Cardiac septum (tissue), 1 donor: ENCODE data around the gene FGF21. TPM values are rescaled to one million over a fixed set of nuclear protein-coding genes. Genes with fewer than 3 reads are reported as not detected.
"Not testable (repeated sequence)": the region's sequence is repeated elsewhere in the genome, so short reads cannot be mapped to it uniquely, and the experiment has no call there.

Experiments used
- DNase-seq: peaks from one replicate; pipeline ENCODE4 v3.0.0-alpha.2; 2020; ENCODE audit warnings: low spot score
- intact Hi-C: fragments of 100-400 bp; cut with DNase I; formaldehyde crosslinking; loops from one replicate; pipeline ENCODE4 v1.14.0; 2022
- total RNA-seq: library from RNA; stranded (reverse); fragmentation: NEBNext Ultra II Directional; extraction: Animal tissue kit (Norgen Biotek cat#: 25700); gene quantifications from one replicate; pipeline ENCODE4 v1.2.1, GENCODE V29; 2021
- donor health status: DM: no; HTN: no; CAD: no.

The FGF21 gene
- total RNA-seq, 1 donor from 2014 or later, result not detected

DNA sequence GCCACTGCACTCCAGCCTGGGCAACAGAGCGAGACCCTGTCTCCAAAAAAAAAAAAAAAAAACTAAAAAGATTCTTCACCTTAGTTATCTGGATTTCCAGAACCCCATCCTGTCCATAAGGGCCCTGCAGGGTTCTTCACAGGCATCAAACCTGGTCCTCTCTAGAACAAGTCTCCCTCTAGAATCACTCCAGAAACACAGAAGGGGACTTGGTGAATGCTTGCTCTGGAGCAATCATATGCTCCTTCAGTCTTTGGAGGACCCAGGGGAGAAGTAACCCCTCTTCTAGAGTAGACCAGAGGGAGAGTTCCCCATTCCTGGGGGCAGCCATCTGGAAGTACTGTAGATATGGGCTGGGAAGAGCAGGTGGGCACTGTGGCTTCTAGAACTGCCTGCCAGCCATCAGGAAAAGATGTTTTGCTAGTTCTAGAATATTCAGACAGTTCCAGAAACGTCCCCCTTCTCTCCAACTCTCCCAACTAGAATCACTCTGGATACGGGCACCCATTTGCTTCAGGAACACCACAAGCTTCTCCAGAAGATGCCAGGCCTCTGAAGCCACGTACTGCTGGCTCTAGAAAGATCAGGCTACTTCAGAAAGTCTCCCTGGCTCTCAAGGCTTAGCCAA is 5.6 kb upstream of the FGF21 start:
- intact Hi-C loops, result no loop called here
- no peak for DNase-seq

- intact Hi-C loops, result no loop called here
- DNase-seq, result no peak
Observed at GRCh38 chr19:48750351-48750750, 5.0 kb upstream of the FGF21 start.

DNA sequence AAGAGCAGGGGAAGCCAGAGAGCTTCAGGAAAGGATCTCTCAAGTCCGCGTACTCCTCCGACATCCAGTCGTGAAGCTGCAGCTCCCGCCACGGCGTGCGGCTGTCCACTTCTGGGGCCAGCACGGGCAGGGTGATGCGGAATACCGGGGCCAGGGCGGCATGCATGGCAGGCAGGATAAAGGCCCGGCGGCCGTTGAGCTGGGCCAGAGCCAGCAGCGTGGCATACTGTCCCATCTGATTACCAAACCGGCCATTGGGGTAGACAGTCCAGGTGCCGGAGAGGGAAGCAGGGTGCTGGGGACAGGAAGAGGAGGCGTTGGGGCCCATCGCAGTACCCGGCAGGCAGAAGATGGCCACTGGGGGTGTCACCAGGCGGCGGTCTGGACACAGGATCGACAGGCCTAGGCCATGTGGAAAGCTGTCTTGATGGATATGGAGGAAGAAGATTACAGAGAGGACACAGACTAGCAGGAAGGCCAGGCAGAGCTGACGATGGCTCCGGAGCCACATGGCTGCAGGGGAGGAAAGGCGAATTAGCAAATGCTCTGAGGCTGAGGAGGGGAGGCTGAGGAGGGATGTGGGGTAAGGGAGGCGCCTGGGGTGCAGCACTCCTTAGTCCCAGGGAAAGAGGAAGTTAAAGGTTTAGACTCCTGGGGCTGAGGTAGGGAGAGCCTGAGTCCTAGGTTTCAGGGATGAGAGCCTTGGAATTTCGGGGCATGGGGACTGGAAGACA is 4.4 kb upstream of the FGF21 start:
- DNase-seq, result no peak
- intact Hi-C loops, result no loop called here

DNA sequence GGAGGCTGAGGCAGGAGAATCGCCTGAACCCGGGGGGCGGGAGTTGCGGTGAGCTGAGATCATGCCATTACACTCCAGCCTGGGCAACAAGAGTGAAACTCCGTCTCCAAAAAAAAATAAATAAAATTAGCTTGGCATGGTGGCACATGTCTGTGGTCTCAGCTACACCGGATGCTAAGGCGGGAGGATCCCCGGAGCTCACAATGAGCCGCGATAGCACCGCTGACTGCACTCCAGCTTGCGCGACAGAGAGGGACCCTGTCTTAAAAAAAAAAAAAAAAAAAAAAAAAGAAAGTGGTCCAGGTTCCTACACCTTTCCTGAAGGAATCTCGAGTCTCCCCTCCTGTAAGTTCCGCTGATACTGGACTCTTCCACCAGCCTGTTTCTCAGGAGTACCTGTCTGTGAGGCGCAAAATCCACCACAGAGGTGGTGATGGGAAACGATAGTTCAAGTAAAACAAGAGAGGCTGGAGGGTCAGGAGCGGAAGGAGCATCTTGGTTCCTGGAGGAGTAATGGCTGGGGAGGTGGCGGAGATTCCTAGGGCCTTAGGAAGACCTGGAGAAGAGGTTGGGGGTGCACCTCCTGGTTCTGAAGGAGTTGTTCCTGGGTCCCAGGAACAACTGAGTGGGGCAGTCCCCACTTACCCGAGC is 3.4 kb upstream of the FGF21 start:
- intact Hi-C loops, result no loop called here
- no peak for DNase-seq

DNA sequence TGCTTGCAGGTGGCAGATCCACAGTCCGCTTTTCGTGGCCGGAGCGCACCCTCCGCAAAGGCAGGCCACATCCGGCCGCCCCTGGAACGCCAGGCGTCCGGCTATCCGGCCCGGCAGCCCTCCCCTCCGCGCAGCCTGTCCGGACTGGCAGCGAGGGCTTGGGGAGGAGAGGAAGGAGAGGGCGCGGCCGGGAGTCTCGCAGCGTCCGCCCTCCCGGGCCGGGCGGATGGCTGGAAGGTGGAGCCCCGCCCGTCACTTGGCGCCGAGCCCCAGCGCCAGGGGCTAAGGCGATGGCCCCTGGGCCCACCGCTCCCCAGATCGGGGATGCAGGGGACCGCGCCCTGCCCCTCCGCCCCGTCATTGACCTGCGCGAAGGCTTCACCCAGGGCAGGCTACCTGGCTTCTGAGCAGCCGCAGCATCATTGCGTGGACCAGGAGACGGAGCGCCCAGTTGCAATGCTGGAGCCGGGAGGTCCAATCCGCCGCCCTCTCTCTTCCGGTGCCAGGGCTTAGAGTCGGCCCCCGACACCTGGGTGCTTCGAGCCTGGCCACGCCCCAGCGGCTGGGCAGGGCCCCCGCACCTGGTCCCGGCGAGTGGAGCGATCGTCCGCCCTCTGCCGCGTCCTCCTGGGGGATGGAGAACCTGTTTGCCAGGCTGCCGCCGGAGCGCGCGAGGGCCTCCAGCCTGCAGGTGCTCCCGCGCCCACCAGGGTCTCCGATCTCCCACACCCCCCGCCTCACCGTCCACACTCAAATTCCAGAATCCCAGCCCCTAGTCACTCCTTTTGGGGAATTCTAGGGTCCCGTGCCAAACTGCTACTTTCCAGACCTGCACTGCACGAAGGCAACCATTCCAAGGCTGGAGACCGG is 2.6 kb upstream of the FGF21 start, which contains the start of gene FUT1:
FUT1 (minus strand) TSS at position 146 of the 870 bp plus-strand sequence. CDS start 1,360 bp downstream, outside the sequence.
- intact Hi-C loops, result no loop called here

GRCh38 chr19:48755787-48756186 is 463 bp downstream of the FGF21 start:
- no peak for DNase-seq
- intact Hi-C loops, result no loop called here

More for the DNA sequence above, 2.6 kb upstream of the FGF21 start, which contains the start of gene FUT1:
- peak; percentile 86 for DNase-seq

DNA sequence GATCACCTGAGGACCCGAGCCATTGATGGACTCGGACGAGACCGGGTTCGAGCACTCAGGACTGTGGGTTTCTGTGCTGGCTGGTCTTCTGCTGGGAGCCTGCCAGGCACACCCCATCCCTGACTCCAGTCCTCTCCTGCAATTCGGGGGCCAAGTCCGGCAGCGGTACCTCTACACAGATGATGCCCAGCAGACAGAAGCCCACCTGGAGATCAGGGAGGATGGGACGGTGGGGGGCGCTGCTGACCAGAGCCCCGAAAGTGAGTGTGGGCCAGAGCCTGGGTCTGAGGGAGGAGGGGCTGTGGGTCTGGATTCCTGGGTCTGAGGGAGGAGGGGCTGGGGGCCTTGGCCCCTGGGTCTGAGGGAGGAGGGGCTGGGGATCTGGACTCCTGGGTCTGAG is 888 bp downstream of the FGF21 start:
- intact Hi-C loops, result no loop called here

DNA sequence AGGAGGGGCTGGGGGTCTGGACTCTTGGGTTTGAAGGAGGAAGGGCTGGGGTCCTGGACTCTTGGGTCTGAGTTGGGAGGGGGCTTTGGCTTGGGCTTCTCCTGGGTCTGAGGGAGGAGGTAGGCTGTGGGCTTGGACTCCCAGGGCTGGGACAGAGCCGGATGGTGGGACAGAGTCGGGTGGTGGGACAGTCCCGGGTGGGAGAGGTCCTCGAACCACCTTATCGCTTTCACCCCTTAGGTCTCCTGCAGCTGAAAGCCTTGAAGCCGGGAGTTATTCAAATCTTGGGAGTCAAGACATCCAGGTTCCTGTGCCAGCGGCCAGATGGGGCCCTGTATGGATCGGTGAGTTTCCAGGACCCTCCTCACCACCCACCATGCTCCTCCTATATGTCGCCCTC is 1.4 kb downstream of the FGF21 start:
- intact Hi-C loops, result no loop called here

More for the DNA sequence above, 888 bp downstream of the FGF21 start:
- no peak for DNase-seq

GRCh38 chr19:48757089-48757675 is 1.9 kb downstream of the FGF21 start:
- DNase-seq, result no peak
- intact Hi-C loops, result no loop called here

More for the DNA sequence above, 1.4 kb downstream of the FGF21 start:
- DNase-seq, result no peak

DNA sequence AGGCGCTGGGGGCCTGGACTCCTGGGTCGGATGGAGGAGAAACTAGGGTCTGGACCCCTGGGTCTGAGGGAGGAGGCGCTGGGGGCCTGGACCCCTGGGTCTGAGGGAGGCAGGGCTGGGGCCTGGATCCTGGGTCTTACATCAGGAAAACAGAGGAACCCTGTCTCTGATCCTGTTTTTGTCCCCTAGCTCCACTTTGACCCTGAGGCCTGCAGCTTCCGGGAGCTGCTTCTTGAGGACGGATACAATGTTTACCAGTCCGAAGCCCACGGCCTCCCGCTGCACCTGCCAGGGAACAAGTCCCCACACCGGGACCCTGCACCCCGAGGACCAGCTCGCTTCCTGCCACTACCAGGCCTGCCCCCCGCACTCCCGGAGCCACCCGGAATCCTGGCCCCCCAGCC is 2.4 kb downstream of the FGF21 start:
- intact Hi-C loops, result no loop called here
- DNase-seq, result no peak

GRCh38 chr19:48760504-48761205 is 5.3 kb downstream of the FGF21 start:
- intact Hi-C loops, result no loop called here

DNA sequence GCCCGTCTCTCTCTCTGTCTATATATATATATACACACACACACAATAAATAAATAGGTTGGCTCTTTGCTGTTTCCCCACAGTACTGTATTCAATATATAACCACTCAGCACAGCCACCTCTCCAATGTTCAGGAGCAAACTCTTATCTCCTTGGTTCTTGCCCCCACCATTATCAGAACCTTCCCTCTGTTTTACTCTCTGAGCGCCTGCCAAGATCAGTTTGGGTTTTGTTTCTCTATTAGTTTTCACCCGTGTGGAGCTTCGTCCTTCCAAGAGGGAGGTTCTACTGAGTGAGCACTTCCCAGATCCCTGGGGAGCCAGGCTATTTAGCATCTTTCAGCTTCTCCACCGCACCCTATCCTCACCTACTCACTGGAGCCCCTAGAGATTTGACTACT is 10.5 kb downstream of the FGF21 start:
- DNase-seq, intact Hi-C loops: not testable (repeated sequence)

More at GRCh38 chr19:48760504-48761205, 5.3 kb downstream of the FGF21 start:
- no peak for DNase-seq

DNA sequence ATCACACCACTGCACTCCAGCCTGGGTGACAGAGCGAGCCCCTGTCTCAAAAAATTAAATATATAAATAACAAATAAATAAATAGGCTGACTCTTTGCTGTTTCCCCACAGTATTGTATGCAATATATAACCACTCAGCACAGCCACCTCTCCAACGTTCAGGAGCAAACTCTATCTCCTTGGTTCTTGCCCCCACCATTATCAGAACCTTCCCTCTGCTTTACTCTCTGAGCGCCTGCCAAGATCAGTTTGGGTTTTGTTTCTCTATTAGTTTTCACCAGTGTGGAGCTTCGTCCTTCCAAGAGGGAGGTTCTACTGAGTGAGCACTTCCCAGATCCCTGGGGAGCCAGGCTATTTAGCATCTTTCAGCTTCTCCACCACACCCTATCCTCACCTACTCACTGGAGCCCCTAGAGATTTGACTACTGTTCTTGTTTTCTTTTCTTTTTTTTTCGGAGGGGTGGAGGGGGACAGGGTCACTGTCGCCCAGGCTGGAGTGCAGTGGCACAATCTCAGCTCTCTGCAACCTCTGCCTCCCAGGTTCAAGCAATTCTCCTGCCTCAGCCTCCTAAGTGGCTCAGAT is 12.9 kb downstream of the FGF21 start:
- DNase-seq, intact Hi-C loops: not testable (repeated sequence)

DNA sequence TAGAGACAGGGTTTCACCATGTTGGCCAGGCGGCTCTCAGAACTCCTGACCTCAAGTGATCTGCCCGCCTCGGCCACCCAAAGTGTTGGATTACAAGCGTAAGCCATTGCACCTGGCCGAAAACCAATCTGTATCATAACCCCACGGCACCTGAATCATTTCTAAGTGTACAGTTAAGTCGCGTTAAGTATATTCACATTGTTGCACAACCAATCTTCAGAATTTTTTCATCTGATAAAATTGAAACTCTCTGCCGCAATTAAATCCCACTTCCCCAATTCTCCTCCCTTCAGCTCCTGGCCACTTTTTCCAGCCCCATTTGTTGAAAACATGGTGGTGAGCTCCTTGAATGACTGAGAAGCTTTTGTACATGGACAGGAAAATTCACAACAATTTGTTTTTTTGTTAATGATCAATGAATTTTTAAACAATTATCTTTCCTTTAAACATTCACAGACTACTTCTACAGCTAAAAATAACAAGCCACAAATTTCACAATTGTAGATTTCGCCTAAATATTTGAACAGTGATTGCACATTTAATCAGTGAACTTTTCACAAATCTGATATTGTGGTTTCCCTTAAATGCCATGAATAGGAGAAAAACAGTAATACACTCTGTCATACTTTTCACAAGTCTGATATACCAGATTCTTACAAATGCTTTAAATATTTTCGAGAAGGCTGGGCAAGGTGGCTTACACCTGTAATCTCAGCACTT is 13.8 kb downstream of the FGF21 start:
- intact Hi-C loops, result no loop called here
- DNase-seq, result no peak

GRCh38 chr19:48770266-48770665 is 14.9 kb downstream of the FGF21 start:
- intact Hi-C loops, result no loop called here
- DNase-seq, result no peak

- DNase-seq, result no peak
- intact Hi-C loops, result no loop called here
Observed at GRCh38 chr19:48770734-48771472, 15.6 kb downstream of the FGF21 start.

- no peak for DNase-seq
- intact Hi-C loops, result no loop called here
Observed at GRCh38 chr19:48772503-48772953, 17.2 kb downstream of the FGF21 start.
